Activated T-helper 2 cell treated with anti-CD3 and anti-CD28 coated beads, Interferon-gamma antibody, Interleukin-2, Interleukin-4, amounts not matched to agents 10 μg/mL and 5 μg/mL and 100 μg/mL, durations not matched to agents 14 hours and 24 hours and 36 hours (primary cell): Measurements from ENCODE around the gene MBD6. TPM values are rescaled to one million over a fixed set of nuclear protein-coding genes. Genes with fewer than 3 reads are reported as not detected.

Experiments used
- DNase-seq: peaks from one replicate; pipeline ENCODE4 v3.0.0; 2021; ENCODE audit warnings: low spot score
- H3K27ac Mint-ChIP-seq: one replicate; pipeline ENCODE4 v1.8.0; 2021; ENCODE audit warnings: mixed read lengths
- H3K27me3 Mint-ChIP-seq: one replicate; pipeline ENCODE4 v1.8.0; 2021; ENCODE audit warnings: low read depth, mixed read lengths
- H3K36me3 Mint-ChIP-seq: one replicate; pipeline ENCODE4 v1.8.0; 2021; ENCODE audit warnings: low read depth, mixed read lengths
- H3K4me1 Mint-ChIP-seq: one replicate; pipeline ENCODE4 v1.8.0; 2021; ENCODE audit warnings: low read depth, mixed read lengths
- H3K4me3 Mint-ChIP-seq: one replicate; pipeline ENCODE4 v1.8.0; 2021; ENCODE audit warnings: low read depth, mild to moderate bottlenecking, moderate library complexity, mixed read lengths
- H3K9me3 Mint-ChIP-seq: one replicate; pipeline ENCODE4 v1.8.0; 2021; ENCODE audit warnings: mixed read lengths
- intact Hi-C: fragments of 100-400 bp; cut with micrococcal nuclease; formaldehyde crosslinking; loops from one replicate; pipeline ENCODE4 v1.15.1; 2023
- total RNA-seq: library from RNA; stranded (reverse); gene quantifications from 2 replicates; pipeline ENCODE4 v1.2.3, GENCODE V29; 2022

Gene MBD6
- total RNA-seq, 1 donor from 2014 or later: 62.4 TPM

DNA sequence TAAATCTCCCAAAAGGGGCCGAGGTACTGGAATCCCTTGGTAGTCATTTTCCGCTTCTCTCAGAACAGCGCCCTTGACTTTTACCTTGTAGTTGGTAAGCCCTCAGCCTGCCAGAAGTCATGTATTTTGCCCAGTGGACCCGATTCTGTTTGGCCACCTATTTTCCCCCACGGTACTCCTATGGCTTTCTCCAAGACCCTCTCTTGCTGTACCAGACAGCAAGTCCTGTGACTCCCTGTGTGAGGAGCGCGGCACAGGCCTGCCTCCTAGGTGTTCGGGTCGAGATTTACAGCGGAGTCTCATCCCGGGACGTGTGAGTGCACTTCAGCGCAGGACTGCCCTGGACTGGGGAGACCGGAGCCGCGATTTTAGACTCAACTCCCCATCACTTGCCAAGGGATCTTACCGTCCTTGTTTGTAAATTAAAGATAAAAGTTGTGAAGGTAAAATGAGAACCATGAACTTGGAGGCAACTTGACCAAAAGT, 1.1 kb upstream of the MBD6 start:
- intact Hi-C loops: loop anchor here (1.0 to 5.0 kb wide), 4 partner anchors 69 to 434 kb away; partner anchors contain the start of genes CDK4, CTDSP2, NAB2 and PIP4K2C
- Mint-ChIP-seq H3K36me3 (peaks cover 50% of the 10 kb centered on the region), H3K27ac (peak overlapping the region; percentile 100), H3K4me1 (peaks cover 42% of the 10 kb centered on the region), H3K9me3 (no peaks in the 10 kb centered on the region), H3K4me3 (peak overlapping the region; percentile 86), H3K27me3 (no peaks in the 10 kb centered on the region)
- peak; percentile 23 for DNase-seq

DNA sequence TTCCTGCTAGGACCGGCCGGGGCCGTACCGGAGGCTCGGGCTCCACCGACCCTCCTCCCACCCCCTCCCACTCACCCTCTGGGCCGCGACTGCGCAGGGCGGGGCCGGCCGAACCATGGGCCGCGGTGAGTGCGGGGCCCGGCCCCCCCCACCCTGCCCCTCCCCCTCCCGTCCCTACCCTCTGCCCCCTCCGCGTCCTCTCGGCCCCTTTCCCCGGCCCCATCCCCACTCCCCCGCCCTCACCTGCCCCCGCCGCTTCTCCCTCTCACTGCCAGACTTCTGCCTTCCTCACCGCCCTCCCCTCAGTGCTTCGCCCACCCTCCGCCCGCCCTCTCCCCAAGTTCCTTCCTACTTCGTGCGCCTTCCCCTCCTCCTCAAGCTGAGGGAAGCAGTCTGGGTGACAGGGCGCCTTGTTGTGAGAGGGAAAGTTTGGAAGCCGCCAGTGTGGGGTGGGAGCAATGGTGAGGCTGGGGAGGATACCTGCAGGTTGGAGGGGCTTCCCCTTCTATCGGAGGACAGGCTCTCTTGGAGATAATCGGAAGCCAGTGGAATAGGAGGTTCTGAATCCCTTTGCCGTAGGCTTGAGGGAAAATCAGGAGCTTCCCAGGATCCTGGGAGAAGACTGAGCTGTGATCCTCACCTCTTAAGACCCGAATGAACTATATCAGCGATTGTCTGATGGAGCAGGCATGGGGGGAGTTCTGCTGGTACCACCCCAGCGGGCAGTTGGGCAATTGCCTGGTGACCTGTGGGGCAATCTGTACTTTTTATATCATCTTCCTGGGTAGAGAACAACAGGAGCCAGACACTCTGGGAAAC, 472 bp downstream of the MBD6 start:
- Mint-ChIP-seq H3K4me3 (peak overlapping the region; percentile 96), H3K27me3 (no peaks in the 10 kb centered on the region), H3K27ac (peak overlapping the region; percentile 83), H3K36me3 (peaks cover 49% of the 10 kb centered on the region), H3K4me1 (peaks cover 41% of the 10 kb centered on the region), H3K9me3 (no peaks in the 10 kb centered on the region)
- DNase-seq: no peak
- intact Hi-C loops: loop anchor here (1.0 to 5.0 kb wide), 4 partner anchors 68 to 436 kb away; partner anchors contain the start of genes CDK4, CTDSP2, NAB2 and PIP4K2C

DNA sequence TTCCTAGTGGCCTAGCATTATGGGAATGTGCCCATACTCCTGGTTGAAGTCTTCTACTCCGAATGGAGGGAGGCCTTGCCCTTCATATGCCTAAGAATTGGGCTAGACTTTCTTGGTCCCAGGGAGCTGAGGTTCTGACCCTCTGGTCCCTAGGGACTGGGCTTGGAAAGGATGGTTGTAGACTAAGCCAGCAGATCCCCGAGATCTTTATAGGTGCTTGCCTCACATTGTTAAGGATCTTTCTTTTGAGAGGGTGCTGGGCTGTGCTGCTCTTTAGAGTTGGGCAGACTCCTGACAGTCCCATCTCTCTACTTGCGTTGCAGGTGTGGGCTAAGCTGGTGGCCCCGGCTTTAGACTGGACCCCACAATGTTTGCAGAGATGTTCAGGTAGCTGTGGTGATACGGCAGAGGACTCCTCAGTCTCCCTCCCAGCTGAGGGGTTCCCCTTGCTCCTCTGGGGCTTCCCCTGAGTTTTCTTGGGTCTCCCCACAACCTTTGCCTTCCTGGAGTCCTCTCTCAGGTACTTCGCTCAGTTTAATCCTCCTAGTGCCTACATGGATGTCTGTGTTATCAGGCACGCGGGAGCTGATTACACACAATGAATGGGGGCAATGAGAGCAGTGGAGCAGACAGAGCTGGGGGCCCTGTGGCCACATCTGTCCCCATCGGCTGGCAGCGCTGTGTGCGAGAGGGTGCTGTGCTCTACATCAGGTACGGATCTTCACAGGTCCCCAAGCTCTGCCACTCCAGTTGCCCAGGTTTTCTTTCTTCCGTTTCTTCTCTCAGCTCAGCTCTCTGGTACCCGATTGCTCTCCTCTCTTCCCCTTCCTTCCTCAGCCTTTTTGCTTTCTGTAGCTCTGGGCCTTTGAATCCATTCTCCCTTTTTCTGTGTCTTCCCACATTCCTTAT, 1.3 kb downstream of the MBD6 start:
- Mint-ChIP-seq H3K27ac (peak overlapping the region; percentile 83), H3K27me3 (no peaks in the 10 kb centered on the region), H3K9me3 (no peaks in the 10 kb centered on the region), H3K4me3 (peak overlapping the region; percentile 96), H3K36me3 (peaks cover 47% of the 10 kb centered on the region), H3K4me1 (peaks cover 34% of the 10 kb centered on the region)
- intact Hi-C loops: loop anchor here (2.0 to 5.0 kb wide), 3 partner anchors 67 to 437 kb away; partner anchors contain the start of genes CTDSP2, NAB2 and PIP4K2C
- no peak for DNase-seq

DNA sequence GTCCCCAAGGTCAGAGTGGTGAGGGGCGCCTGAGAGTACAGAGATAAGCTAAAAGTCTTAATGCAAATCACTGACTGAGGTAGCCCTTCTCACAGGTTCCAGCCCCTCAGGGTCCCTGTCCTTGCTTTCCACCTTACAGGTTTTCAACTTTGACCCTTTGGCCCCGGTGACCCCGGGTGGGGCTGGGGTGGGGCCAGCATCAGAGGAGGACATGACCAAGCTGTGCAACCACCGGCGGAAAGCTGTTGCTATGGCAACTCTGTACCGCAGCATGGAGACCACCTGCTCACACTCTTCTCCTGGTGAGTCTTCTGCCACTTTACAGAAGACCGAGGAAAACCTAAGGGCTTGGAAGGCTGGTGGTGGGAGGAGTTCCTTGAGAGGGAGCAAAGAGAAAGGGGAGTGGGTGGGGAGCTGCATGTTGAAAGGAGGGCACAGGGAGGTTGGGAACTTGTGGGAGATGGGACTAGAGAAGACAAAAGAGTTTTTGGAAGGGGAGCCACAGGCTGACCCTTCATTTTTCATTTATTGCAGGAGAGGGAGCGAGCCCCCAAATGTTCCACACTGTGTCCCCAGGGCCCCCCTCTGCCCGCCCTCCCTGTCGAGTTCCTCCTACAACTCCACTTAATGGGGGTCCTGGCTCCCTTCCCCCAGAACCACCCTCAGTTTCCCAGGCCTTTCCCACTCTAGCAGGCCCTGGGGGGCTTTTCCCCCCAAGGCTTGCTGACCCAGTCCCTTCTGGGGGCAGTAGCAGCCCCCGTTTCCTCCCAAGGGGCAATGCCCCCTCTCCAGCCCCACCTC, 2.4 kb downstream of the MBD6 start:
- no peaks in the 10 kb centered on the region for H3K27me3 Mint-ChIP-seq
- intact Hi-C loops: loop anchor here (5.0 kb wide), 2 partner anchors 322 to 438 kb away; partner anchors contain the start of genes CTDSP2 and NAB2
- H3K4me1 Mint-ChIP-seq: peaks cover 29% of the 10 kb centered on the region
- H3K27ac Mint-ChIP-seq: peak overlapping the region; percentile 83
- H3K36me3 Mint-ChIP-seq: peaks cover 46% of the 10 kb centered on the region
- no peak for DNase-seq
- no peaks in the 10 kb centered on the region for H3K9me3 Mint-ChIP-seq
- peak overlapping the region; percentile 96 for H3K4me3 Mint-ChIP-seq

DNA sequence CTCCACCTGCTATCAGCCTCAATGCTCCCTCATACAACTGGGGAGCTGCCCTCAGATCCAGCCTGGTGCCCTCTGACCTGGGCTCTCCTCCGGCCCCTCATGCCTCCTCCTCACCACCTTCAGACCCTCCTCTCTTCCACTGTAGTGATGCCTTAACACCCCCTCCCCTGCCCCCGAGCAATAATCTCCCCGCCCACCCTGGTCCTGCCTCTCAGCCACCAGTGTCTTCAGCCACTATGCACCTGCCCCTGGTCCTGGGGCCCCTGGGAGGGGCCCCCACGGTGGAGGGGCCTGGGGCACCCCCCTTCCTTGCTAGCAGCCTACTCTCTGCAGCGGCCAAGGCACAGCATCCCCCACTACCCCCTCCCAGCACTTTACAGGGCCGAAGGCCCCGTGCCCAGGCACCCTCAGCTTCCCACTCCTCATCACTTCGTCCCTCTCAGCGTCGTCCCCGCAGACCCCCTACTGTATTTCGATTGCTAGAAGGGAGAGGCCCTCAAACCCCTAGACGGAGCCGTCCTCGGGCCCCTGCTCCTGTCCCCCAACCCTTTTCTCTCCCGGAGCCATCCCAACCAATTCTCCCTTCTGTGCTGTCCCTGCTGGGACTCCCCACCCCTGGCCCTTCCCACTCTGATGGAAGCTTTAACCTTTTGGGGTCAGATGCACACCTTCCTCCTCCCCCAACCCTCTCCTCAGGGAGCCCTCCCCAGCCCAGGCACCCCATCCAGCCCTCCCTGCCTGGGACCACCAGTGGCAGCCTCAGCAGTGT, 3.2 kb downstream of the MBD6 start:
- no peak overlapping the region for H3K27ac Mint-ChIP-seq
- H3K36me3 Mint-ChIP-seq: peaks cover 50% of the 10 kb centered on the region
- H3K4me1 Mint-ChIP-seq: peaks cover 29% of the 10 kb centered on the region
- no peaks in the 10 kb centered on the region for H3K9me3 Mint-ChIP-seq
- DNase-seq: no peak
- H3K4me3 Mint-ChIP-seq: no peak overlapping the region
- intact Hi-C loops: no loop called here
- H3K27me3 Mint-ChIP-seq: no peaks in the 10 kb centered on the region

DNA sequence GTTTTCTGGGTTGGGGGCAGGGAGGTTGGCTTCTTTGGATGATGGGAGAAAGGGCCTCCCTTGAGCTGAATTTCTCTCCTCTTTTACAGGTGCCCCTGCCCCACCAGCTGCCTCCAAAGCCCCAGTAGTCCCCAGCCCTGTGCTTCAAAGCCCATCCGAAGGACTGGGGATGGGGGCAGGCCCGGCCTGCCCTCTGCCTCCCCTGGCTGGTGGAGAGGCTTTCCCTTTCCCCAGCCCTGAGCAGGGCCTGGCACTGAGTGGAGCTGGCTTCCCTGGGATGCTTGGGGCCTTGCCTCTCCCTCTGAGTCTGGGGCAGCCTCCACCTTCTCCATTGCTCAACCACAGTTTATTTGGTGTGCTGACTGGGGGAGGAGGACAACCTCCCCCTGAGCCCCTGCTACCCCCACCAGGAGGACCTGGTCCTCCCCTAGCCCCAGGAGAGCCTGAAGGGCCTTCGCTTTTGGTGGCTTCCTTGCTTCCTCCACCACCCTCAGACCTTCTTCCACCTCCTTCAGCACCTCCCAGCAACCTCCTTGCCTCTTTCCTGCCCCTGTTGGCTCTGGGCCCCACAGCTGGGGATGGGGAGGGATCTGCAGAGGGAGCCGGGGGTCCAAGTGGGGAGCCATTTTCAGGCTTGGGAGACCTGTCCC, 4.0 kb downstream of the MBD6 start:
- no peak for DNase-seq
- Mint-ChIP-seq H3K4me1 (peaks cover 24% of the 10 kb centered on the region), H3K36me3 (peaks cover 54% of the 10 kb centered on the region), H3K27me3 (no peaks in the 10 kb centered on the region), H3K27ac (no peak overlapping the region), H3K4me3 (no peak overlapping the region), H3K9me3 (no peaks in the 10 kb centered on the region)
- intact Hi-C loops: no loop called here

DNA sequence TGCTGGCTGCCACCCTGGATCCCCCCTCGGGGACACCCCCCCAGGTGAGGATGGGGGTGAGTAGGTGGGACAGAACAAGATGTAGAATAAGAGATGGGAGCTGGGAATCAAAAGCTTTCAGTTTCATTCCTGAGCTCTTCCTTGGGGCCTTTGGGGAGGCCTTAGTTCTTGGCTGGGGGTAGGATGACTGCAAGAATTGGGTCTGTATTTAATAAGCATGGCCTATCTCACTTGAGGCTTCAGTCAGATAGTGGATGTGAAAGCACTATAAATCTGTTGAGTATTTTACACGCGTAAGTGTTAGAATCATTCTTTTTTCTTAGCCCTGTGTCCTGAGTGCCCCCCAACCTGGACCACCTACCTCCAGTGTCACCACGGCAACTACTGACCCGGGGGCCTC, 4.6 kb downstream of the MBD6 start:
- intact Hi-C loops: no loop called here
- H3K4me1 Mint-ChIP-seq: peaks cover 19% of the 10 kb centered on the region
- DNase-seq: no peak
- H3K9me3 Mint-ChIP-seq: no peaks in the 10 kb centered on the region
- no peak overlapping the region for H3K4me3 Mint-ChIP-seq
- no peaks in the 10 kb centered on the region for H3K27me3 Mint-ChIP-seq
- H3K36me3 Mint-ChIP-seq: peaks cover 60% of the 10 kb centered on the region
- no peak overlapping the region for H3K27ac Mint-ChIP-seq

DNA sequence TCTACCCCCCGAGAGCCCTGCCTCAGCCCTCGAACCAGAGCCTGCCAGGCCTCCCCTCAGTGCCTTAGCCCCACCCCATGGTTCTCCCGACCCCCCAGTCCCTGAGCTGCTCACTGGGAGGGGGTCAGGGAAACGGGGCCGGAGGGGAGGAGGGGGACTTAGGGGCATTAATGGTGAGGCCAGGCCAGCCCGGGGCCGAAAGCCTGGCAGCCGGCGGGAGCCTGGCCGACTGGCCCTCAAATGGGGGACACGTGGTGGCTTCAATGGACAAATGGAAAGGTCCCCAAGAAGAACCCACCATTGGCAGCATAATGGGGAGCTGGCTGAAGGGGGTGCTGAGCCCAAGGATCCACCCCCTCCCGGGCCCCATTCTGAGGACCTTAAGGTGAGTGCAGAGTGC, 5.6 kb downstream of the MBD6 start:
- no peaks in the 10 kb centered on the region for H3K27me3 Mint-ChIP-seq
- no peak overlapping the region for H3K27ac Mint-ChIP-seq
- intact Hi-C loops: no loop called here
- H3K9me3 Mint-ChIP-seq: no peaks in the 10 kb centered on the region
- peaks cover 19% of the 10 kb centered on the region for H3K4me1 Mint-ChIP-seq
- H3K36me3 Mint-ChIP-seq: peaks cover 70% of the 10 kb centered on the region
- no peak for DNase-seq
- no peak overlapping the region for H3K4me3 Mint-ChIP-seq

DNA sequence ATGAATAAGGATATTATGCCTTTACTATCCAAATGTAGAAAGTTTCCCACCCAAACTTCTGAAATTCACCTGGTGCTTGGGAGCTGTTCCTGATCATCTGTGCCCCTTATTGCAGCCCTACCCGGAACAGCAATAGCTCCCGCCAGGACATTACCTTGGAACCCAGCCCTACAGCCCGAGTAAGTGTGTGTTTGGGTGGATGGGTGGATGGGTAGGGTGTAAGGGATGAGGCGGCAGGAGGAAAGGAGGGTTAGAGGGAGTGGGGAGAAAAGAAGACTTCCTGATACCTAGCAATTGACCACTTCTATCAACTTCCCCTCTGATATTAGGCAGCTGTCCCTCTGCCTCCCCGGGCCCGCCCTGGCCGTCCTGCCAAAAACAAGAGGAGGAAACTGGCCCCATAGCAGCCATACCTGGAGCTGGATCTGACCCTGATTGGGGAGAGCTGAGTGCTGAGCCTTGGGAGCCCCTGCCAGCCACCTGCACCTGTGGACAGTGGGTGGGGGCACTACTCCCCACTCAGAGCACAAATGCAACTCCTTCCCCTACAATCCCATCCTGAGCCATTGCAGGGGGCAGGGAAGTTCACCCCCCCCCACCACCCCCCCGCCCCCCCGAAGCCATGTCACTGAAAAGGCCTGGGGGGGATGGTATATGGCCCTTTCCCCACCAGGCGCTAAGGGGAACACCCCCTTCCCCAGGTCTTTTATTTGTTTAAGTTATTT, 6.4 kb downstream of the MBD6 start:
- Mint-ChIP-seq H3K27me3 (no peaks in the 10 kb centered on the region), H3K4me1 (peaks cover 12% of the 10 kb centered on the region), H3K9me3 (no peaks in the 10 kb centered on the region), H3K36me3 (peaks cover 74% of the 10 kb centered on the region), H3K27ac (no peak overlapping the region), H3K4me3 (no peak overlapping the region)
- DNase-seq: no peak
- intact Hi-C loops: no loop called here

DNA sequence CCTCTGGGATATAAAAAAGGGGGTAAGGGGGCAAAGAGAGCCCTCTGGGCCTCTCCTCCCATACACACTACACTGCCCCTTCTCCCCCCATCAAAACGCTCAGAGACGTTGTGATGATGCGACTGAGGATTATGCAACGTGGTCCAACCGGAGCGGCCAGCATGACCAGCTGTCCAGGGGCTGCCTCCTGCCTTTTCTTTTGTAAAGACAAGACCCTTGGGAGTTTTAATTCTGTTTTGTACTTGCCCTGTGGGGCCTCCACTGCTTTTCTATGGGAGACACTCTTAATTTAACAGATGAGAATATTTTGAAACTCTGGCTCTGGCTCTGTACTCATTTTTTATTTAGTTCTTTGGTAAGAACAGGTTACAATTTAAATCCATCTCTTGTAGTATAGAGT, 7.2 kb downstream of the MBD6 start:
- Mint-ChIP-seq H3K36me3 (peaks cover 74% of the 10 kb centered on the region), H3K27ac (no peak overlapping the region), H3K27me3 (no peaks in the 10 kb centered on the region), H3K4me1 (peaks cover 5% of the 10 kb centered on the region), H3K4me3 (no peak overlapping the region), H3K9me3 (no peaks in the 10 kb centered on the region)
- DNase-seq: no peak
- intact Hi-C loops: no loop called here
